Measurements from ENCODE around the gene RUNX2.

GRCh38 chr6:45637056-45637455 lies 308.9 kb downstream of the RUNX2 start:
- TF ChIP-seq CTCF (IDR thresholded peaks at IDR 0.05; ENCODE audit: poor library complexity) (no peak), EZH2phosphoT487 (IDR thresholded peaks at IDR 0.05; ENCODE audit: low read depth, severe bottlenecking, unreplicated experiment) (no peak)

All from hepatocyte (in vitro differentiated cells).